T1000 (cell line): Measurements from ENCODE around the gene IFIH1.

Source experiments
- DNase-seq: peaks from one replicate; lab custom pipeline; 2025; ENCODE audit warnings: mixed read lengths; lab: John Stamatoyannopoulos, UW

Gene IFIH1

GRCh38 chr2:162318328-162319180 lies at the start of gene IFIH1:
IFIH1 (minus strand) TSS chr2:162318684; CDS start chr2:162318307, 377 bp downstream.
- DNase-seq = peak; percentile 43

DNA sequence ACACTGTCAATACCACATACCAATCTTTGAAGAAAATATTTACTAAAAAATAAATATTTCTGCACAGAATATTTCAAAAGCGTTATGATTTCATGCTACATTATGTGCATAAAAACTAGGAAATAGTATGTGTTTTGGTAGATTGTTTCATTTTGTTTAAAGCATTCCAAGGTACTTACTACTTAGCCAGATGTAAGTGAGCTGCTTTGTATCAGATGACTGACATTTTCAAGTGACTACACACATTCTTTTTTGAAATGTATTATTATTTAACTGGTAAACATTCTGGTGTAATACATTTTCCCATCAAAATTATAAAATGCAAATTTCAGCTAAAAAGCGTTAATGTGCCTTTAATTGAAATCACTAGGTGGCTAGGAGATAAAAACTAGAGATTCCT lies 46.9 kb upstream of the IFIH1 start:
- no peak for DNase-seq

DNA sequence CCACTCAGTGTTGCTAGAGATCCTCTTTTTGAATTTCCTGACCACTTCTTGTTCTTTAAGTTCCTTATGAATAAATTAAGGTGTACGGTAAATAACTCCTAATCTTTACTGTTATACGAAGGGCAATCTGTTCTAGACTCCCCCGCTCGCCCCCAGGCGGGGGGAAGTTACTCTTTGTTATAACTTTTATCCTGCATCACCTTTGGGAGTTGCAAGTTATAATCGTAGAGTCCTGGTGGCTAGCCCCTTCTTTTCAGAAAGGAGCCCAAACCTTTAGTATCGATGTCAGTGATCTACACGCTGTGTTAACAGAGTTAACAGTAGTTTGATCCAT lies 26.1 kb upstream of the IFIH1 start:
- DNase-seq = no peak

DNA sequence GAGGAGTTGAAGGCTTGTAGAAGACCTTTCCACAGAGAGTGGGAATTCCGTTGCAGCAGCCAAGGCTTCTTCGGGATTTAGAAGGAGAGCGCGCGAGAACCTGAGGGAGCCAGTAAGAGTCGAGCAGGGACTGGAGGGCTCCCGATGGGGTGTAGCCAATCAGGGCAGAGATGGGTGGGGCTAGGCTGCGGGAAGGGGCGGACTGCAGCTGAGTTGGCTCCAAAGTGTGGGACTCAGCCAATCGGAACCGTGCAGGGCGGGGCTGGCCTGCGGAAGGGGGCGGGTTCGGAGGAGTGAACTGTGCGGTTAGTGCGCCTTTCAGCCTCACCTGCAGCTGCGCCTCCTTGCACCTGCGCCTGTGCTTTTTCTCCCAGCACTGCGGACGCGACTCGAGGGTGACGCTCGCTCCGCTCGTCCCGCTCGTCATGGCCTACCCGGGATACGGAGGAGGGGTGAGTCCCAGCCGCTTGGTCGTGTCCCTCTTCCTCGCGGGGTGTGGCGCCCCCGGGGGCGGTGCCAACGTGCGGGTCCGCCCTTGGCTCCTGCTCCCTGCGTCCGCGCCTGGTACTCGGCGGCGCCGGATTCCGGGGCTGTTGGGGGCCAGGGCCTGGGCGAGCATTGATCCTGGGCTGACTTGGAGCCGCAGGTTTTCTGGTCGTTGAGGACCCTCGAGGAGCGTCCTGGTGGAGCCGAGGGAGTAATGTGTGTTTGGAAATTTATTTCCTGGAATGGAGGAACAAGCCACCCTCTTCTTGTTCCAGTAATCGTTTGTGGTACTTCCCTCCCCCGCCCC lies 25.5 kb upstream of the IFIH1 start, which contains the start of gene GCA:
GCA (plus strand) TSS at position 309 of the 793 bp plus-strand sequence; CDS start at position 426, 117 bp downstream.
- DNase-seq = peak; percentile 94

- no peak for DNase-seq
These were observed 25.0 kb upstream of the IFIH1 start for GRCh38 chr2:162343492-162343823.

DNA sequence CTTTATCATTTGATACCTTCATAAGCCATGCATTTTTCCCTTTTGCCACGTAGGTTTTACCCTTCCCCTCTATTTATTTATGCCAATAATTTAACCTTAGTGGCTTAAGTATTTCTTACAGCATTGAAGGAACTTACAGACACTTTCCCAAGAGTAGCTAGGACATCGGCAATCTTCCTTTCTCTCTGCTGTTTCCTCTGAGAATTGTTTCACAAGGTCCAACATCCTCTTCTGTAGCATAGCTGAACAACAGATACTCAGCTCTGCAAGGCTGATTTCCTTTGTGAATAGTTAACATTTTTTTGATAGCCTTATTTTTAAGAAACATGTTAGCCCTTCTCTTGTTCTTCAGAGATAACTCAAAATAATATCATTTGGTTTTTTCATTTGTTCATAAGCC lies 24.4 kb upstream of the IFIH1 start:
- no peak for DNase-seq

GRCh38 chr2:162342321-162342720 lies 23.8 kb upstream of the IFIH1 start:
- DNase-seq = no peak

DNA sequence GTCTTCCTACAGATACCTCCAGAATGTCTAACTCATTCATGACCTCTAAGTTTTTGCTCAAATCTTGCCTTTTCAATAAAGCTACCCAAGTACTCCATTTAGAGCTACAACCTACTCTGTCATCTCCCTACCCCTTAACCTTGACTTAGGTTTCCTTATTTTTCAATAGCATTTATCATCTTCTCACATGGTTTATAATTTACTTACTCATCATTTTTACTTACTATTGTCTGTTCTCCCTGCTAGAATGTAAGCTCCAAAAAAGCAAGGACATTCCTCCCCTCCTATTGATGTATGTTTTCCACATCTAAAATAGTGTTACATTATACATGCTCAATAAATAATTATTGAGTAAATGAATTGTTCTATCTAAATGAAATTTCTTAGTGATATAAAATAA lies 22.3 kb upstream of the IFIH1 start:
- DNase-seq = no peak

DNA sequence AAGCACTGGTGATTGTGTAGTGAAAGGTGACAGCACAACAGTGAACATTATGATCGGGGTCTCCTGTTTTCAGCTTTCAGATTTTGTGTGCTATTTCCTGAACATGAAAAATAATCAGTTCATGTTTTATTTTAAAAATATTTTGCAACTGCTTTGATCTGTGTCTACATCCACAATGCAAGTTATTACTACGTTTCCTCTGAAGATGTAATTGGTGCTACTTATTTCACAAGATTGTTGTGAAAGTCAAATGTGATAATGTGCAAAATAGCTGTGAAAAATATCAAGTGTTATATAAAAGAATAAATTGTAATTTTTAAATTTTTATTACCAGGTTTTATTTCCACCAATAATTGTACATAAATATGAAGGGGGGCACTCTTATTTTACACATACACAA lies 19.4 kb upstream of the IFIH1 start:
- no peak for DNase-seq

DNA sequence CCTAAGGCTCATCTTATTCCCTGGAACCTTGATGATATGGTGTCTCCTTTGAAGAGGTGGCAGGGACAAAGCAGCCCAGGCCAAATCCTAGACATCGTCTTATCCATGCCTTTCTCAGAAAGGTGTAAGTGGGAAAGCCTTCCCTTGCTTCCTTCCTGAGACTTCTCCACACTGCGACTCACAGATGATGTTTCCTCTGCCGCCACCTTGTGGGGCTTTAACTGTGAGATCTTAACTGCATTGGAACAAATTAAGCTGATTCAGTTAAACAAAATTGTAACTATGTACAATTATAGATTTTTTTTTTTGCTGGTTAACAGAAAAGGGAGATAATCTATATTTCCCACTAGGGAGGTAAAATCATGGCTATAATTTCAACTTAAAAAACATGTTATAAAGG lies 15.5 kb upstream of the IFIH1 start:
- DNase-seq = no peak

GRCh38 chr2:162330881-162331280 lies 12.4 kb upstream of the IFIH1 start:
- no peak for DNase-seq

DNA sequence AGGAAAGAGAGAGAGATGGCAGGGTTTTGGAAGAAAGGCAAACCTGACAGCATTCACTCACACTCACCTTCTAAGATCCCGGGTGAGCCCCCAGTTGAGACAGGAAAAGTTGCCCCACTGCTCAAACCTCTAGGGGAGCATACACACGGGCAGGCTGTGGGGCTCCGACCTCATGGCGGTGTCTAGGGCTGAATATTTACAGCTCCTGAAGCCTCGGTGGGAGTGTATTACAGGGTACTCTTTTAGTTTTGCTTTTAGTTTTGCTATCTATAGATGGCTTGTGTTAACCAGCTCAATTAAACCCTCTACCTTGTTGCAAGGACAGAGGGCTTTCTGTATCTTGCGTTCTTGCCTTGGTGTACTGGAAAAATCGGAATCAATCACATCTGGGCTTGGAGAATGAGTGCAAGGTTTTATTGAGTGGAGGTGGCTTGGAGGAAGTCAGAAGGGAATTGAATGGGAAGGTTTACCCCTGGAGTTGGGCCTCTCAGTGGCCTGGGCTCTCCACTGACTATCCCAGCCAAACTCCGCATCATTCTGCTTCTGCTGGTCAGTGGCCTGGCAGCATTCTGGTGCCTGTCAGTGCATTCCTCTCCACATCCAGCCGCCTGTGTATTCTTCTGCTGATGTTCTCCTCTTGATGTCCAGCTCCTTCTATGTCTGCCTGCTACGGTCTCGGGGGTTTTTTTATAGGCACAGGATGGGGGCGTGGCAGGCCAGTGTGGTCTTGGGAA lies 10.1 kb upstream of the IFIH1 start:
- DNase-seq = no peak

DNA sequence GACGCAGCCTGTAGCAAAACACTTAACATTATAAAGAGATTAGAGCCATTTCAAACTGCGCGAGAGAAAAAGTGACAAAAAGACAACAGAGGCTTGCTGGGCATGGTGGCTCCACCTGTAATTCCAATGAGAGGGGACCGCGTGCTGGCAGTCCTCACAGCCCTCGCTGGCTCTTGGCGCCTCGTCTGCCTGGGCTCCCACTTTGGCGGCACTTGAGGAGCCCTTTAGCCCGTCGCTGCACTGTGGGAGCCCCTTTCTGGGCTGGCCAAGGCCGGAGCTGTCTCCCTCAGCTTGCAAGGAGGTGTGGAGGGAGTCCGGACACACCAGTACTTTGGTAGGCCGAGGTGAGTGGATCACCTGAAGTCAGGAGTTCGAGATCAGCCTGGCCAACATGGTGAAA lies 9.3 kb upstream of the IFIH1 start:
- no peak for DNase-seq

GRCh38 chr2:162327134-162327769 lies 8.8 kb upstream of the IFIH1 start:
- no peak for DNase-seq

DNA sequence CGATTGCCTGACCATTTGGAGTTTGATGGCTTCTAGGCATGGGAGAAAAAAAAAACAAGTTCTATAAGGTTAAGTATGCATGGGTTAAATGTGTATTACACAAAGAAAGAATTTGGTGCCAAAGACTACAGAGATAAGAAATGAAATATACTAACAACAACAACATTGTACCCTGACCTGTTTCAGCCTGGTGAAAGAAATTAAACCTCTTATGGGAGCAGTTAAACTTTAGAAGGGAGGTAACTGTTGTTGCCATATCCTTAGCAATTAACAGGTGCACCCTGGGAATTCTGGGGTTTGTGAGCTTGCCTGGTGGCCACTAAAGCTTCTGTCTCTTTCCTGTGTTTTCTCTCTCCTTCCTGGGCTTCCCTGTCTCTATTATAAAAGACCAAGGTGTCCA lies 6.5 kb upstream of the IFIH1 start:
- DNase-seq = no peak

- DNase-seq = no peak
These were observed 2.5 kb upstream of the IFIH1 start for GRCh38 chr2:162320864-162321517.

GRCh38 chr2:162317861-162318327 lies 590 bp downstream of the IFIH1 start:
- no peak for DNase-seq

- DNase-seq = no peak
These were observed 1.3 kb downstream of the IFIH1 start for GRCh38 chr2:162317058-162317742.

DNA sequence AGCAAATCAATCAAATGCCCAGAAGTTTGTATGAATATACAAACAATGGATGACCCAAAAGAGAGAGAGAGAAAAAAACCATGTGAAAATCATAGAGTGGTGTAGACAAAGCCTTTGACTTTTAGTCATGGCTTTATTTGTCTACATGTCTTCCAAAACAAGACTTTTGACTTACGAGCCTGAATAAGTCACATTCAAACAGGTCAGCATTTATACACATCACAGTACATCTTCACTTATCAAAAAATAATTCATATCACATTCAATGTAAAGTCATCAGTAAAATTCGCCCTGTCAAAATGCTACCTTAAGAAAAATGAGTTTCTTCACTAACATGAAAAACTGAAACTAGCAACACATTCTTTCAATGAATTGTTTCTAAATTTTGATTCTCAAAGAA lies 1.9 kb downstream of the IFIH1 start:
- DNase-seq = no peak

- no peak for DNase-seq
These were observed 2.5 kb downstream of the IFIH1 start for GRCh38 chr2:162315938-162316337.

DNA sequence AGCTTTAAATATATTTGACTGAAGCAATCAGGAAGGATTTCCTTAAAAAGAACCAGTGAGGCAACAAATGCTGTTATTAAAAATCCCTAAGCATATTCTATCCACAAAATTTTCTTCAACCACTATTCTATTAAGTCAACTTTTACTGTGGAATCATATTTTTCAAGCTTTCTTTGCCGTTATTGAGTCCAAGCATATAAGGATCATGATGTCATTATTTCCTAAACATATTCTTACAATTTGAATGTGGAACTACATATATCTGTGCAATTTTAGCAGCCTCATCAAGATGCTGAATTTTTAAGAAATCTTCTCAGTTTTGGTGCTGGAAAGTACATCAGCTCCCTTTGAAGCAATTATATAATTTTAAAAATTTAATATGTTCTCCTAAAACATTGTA lies 5.6 kb downstream of the IFIH1 start:
- DNase-seq = no peak
